Neural cell (in vitro differentiated cells): ENCODE results near the gene DNAJC5. TPM values are rescaled to one million over a fixed set of nuclear protein-coding genes. Genes with fewer than 3 reads are reported as not detected.

Experiments used
- H2AFZ ChIP-seq: fragments of 200-600, 300-800 bp; sonication (generic), shearing (Covaris generic); 2 replicates; pipeline ENCODE4 v1.6.0; 2014; ENCODE audit warnings: low read depth, mild to moderate bottlenecking, antibody characterized with exemption, low read length, moderate library complexity
- H3F3A ChIP-seq: fragments of 200-600 bp; shearing (Covaris generic); 2 replicates; pipeline ENCODE4 v1.6.1; 2016; ENCODE audit warnings: mild to moderate bottlenecking, moderate library complexity, mixed read lengths, antibody characterized with exemption, low read length; ENCODE audit not compliant: insufficient read depth, poor library complexity, severe bottlenecking
- H3K27ac ChIP-seq: fragments of 200-600, 300-800 bp; sonication (generic), shearing (Covaris generic); 2 replicates; pipeline ENCODE4 v1.5.1; 2014; ENCODE audit warnings: mild to moderate bottlenecking, low read length, moderate library complexity
- H3K27me3 ChIP-seq: fragments of 300-800, 200-600 bp; sonication (generic), shearing (Covaris generic); 2 replicates; pipeline ENCODE4 v1.6.0; 2014; ENCODE audit warnings: mild to moderate bottlenecking, low read depth, low read length, moderate library complexity; ENCODE audit not compliant: insufficient read depth
- H3K36me3 ChIP-seq: fragments of 300-800, 200-600 bp; sonication (generic), shearing (Covaris generic); 2 replicates; pipeline ENCODE4 v1.5.1; 2014; ENCODE audit warnings: mild to moderate bottlenecking, antibody characterized with exemption, low read length, moderate library complexity; ENCODE audit not compliant: insufficient read depth
- H3K4me2 ChIP-seq: fragments of 300-800, 200-600 bp; sonication (generic), shearing (Covaris generic); 2 replicates; pipeline ENCODE4 v1.6.0; 2014; ENCODE audit warnings: mild to moderate bottlenecking, low read length
- H3K4me3 ChIP-seq: fragments of 300-800, 200-600 bp; sonication (generic), shearing (Covaris generic); 2 replicates; pipeline ENCODE4 v1.5.1; 2014; ENCODE audit warnings: mild to moderate bottlenecking, low read length, moderate library complexity
- H3K79me2 ChIP-seq: fragments of 200-600 bp; shearing (Covaris generic); replicated peaks from 2 replicates; pipeline ENCODE4 v1.6.0; 2014; ENCODE audit warnings: mild to moderate bottlenecking, low read length, moderate library complexity; ENCODE audit not compliant: insufficient read depth
- H3K9ac ChIP-seq: fragments of 300-800, 200-600 bp; sonication (generic), shearing (Covaris generic); 2 replicates; pipeline ENCODE4 v1.6.1; 2016; ENCODE audit warnings: mild to moderate bottlenecking, low read length, mixed read lengths
- H3K9me2 ChIP-seq: fragments of 200-600 bp; shearing (Covaris generic); 2 replicates; pipeline ENCODE4 v1.6.1; 2016; ENCODE audit warnings: mild to moderate bottlenecking, low read length, mixed read lengths; ENCODE audit not compliant: insufficient read depth
- H3K9me3 ChIP-seq: fragments of 200-600, 300-800 bp; sonication (generic), shearing (Covaris generic); 2 replicates; pipeline ENCODE4 v1.6.1; 2016; ENCODE audit warnings: mild to moderate bottlenecking, mixed run types, low read length, moderate library complexity, mixed read lengths
- H4K20me1 ChIP-seq: fragments of 200-600 bp; shearing (Covaris generic); 2 replicates; pipeline ENCODE4 v1.6.1; 2016; ENCODE audit warnings: mild to moderate bottlenecking, mixed run types; ENCODE audit not compliant: insufficient read depth
- CTCF ChIP-seq: fragments of 450-650 bp; IDR thresholded peaks from 2 replicates; pipeline ENCODE4 v1.5.1; 2014; ENCODE audit warnings: antibody characterized with exemption, mild to moderate bottlenecking, moderate library complexity; ENCODE audit not compliant: poor library complexity, severe bottlenecking
- EP300 ChIP-seq: fragments of 450-650 bp; conservative IDR thresholded peaks from 2 replicates; pipeline ENCODE4 v1.6.1; 2014; ENCODE audit warnings: antibody characterized with exemption, mild to moderate bottlenecking, moderate library complexity; ENCODE audit not compliant: poor library complexity, severe bottlenecking
- EZH2 ChIP-seq: fragments of 200-600, 300-800 bp; shearing (Covaris generic), sonication (generic); IDR thresholded peaks from 2 replicates; pipeline ENCODE4 v1.6.1; 2014; ENCODE audit warnings: antibody characterized with exemption, low read length, borderline replicate concordance, mild to moderate bottlenecking; ENCODE audit not compliant: insufficient read depth, poor library complexity, severe bottlenecking
- MXI1 ChIP-seq: fragments of 450-650 bp; conservative IDR thresholded peaks from 2 replicates; pipeline ENCODE4 v1.6.1; 2014; ENCODE audit warnings: antibody characterized with exemption, mild to moderate bottlenecking; ENCODE audit not compliant: poor library complexity, severe bottlenecking
- POLR2AphosphoS5 ChIP-seq: IDR thresholded peaks from 2 replicates; pipeline ENCODE4 v1.6.1; 2012
- RAD21 ChIP-seq: fragments of 450-650 bp; conservative IDR thresholded peaks from 2 replicates; pipeline ENCODE4 v1.6.1; 2014; ENCODE audit warnings: antibody characterized with exemption, mild to moderate bottlenecking, moderate library complexity
- REST ChIP-seq: IDR thresholded peaks from 2 replicates; pipeline ENCODE4 v1.6.1; 2012; ENCODE audit warnings: borderline replicate concordance
- SMC3 ChIP-seq: fragments of 450-650 bp; conservative IDR thresholded peaks from 2 replicates; pipeline ENCODE4 v1.6.1; 2014; ENCODE audit warnings: antibody characterized with exemption, mild to moderate bottlenecking, moderate library complexity; ENCODE audit not compliant: poor library complexity
- TAF1 ChIP-seq: IDR thresholded peaks from 2 replicates; pipeline ENCODE4 v1.6.1; 2012; ENCODE audit warnings: low read depth
- polyA plus RNA-seq: library from polyadenylated mRNA; depleted of rRNA; stranded (reverse); fragments of >200 nt; gene quantifications from 2 replicates; pipeline ENCODE4 v1.2.3, GENCODE V29; 2014

Gene DNAJC5
- polyA plus RNA-seq, 1 donor from 2014 or later = 82.8 TPM

- no peaks in the 10 kb centered on the region for H3F3A ChIP-seq
- H3K27me3 ChIP-seq = no peaks in the 10 kb centered on the region
- H3K4me2 ChIP-seq = no peak overlapping the region
- no peaks in the 10 kb centered on the region for H3K79me2 ChIP-seq
- H3K9me2 ChIP-seq = no peaks in the 10 kb centered on the region
- no peaks in the 10 kb centered on the region for H3K9me3 ChIP-seq
- H3K36me3 ChIP-seq = no peaks in the 10 kb centered on the region
- no peak overlapping the region for H3K4me3 ChIP-seq
- no peak overlapping the region for H3K9ac ChIP-seq
- no peak overlapping the region for H2AFZ ChIP-seq
- no peaks in the 10 kb centered on the region for H4K20me1 ChIP-seq
- TF ChIP-seq POLR2AphosphoS5 (no peak), TAF1 (no peak), CTCF (no peak), REST (no peak)
- H3K27ac ChIP-seq = no peak overlapping the region
Observed at GRCh38 chr20:63846888-63847236, 48.1 kb upstream of the DNAJC5 start.

GRCh38 chr20:63847237-63848002 lies 47.5 kb upstream of the DNAJC5 start:
- no peaks in the 10 kb centered on the region for H3K79me2 ChIP-seq
- no peaks in the 10 kb centered on the region for H3K9me2 ChIP-seq
- no peaks in the 10 kb centered on the region for H3K9me3 ChIP-seq
- no peak overlapping the region for H3K4me3 ChIP-seq
- no peak overlapping the region for H3K4me2 ChIP-seq
- no peak overlapping the region for H3K9ac ChIP-seq
- H3K36me3 ChIP-seq = no peaks in the 10 kb centered on the region
- no peaks in the 10 kb centered on the region for H4K20me1 ChIP-seq
- no peaks in the 10 kb centered on the region for H3F3A ChIP-seq
- no peak for TF ChIP-seq EP300
- no peak for TF ChIP-seq MXI1
- no peak for TF ChIP-seq SMC3
- no peak for TF ChIP-seq CTCF
- no peak for TF ChIP-seq RAD21
- no peak for TF ChIP-seq EZH2
- TF ChIP-seq REST = no peak
- TF ChIP-seq TAF1 = no peak
- TF ChIP-seq POLR2AphosphoS5 = no peak
- H2AFZ ChIP-seq = no peak overlapping the region
- H3K27me3 ChIP-seq = no peaks in the 10 kb centered on the region
- H3K27ac ChIP-seq = no peak overlapping the region
